Left ventricle myocardium inferior (tissue), 1 donor: ENCODE results near the gene FUT2. TPM values are rescaled to one million over a fixed set of nuclear protein-coding genes. Genes with fewer than 3 reads are reported as not detected.

Experiments
- DNase-seq: peaks from one replicate; pipeline ENCODE4 v3.0.0-alpha.2; 2020
- H3K27ac ChIP-seq: fragments of 200-600 bp; replicated peaks from 2 replicates; pipeline ENCODE4 v1.8.0; 2021
- H3K27me3 ChIP-seq: fragments of 200-600 bp; 2 replicates; pipeline ENCODE4 v1.8.0; 2021; ENCODE audit warnings: low read depth
- H3K36me3 ChIP-seq: fragments of 200-600 bp; 2 replicates; pipeline ENCODE4 v1.8.0; 2021
- H3K4me1 ChIP-seq: fragments of 200-600 bp; 2 replicates; pipeline ENCODE4 v1.8.0; 2021
- H3K4me3 ChIP-seq: fragments of 200-600 bp; 2 replicates; pipeline ENCODE4 v1.8.0; 2021; ENCODE audit warnings: mild to moderate bottlenecking, moderate library complexity
- H3K9me3 ChIP-seq: fragments of 200-600 bp; replicated peaks from 2 replicates; pipeline ENCODE4 v1.8.0; 2021
- intact Hi-C: fragments of 100-400 bp; cut with micrococcal nuclease; formaldehyde crosslinking; loops from one replicate; pipeline ENCODE4 v1.11.0; 2022
- total RNA-seq: library from RNA; stranded (reverse); fragmentation: NEBNext Ultra II Directional; extraction: Animal tissue kit (Norgen Biotek cat#: 25700); gene quantifications from one replicate; pipeline ENCODE4 v1.2.1, GENCODE V29; 2021
- TF ChIP-seq, protein P1 (sequence below): fragments of 200-600 bp; IDR thresholded peaks from 2 replicates; pipeline ENCODE4 v1.8.0; 2021; ENCODE audit warnings: antibody characterized with exemption, mild to moderate bottlenecking, borderline replicate concordance
- donor health status: DM: no; HTN: yes; CAD: no; lungs with severe emphysema.

The FUT2 gene
- total RNA-seq, 1 donor from 2014 or later: not detected

DNA sequence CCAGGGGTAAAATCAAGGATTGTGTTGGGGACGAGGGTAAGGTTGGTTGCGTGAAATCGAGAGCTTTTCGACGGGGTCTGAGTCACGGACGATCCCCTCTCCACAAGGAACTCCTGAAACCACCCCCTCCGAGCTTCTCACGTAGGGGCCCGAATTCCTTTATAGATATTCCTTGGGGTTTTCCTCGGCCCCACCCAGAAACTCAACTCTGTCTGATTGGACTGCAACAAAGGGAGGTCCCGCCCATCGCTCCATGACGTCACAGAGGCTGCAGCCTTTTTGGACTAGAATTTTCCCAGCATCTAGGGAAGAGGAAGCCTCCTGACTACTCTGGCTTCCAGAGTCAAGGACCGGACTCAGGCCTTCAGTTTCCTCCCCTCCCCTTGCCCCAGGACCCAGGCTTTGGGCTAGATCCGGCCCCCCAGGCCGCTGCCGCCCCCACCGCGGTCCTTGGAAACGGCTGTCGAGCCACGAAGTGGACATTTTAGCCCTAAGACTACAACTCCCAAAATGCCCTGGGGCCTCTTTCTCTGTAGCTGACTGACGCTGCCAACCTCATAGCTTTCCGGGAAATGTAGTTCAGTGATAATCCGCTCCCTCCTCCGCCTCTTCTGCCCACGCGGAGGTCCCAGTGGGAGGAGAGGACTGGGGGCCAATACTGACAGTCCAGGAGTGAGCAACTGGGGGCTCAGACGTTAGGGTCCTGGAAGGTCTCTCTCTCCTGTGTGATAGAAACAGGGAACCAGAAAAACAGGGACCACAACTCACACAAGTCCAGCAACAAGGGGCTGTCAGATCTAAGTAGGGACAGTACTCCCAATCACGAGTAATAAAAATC, 51.2 kb downstream of the FUT2 start, which contains the start of gene IZUMO1:
Gene IZUMO1, minus strand, starts transcription at position 172 of the 838 bp plus-strand sequence. CDS start 1,050 bp downstream, outside the sequence.
- no peaks in the 10 kb centered on the region for H3K9me3 ChIP-seq
- peak within 1 kb of the TSS; percentile 61 for H3K4me3 ChIP-seq
- H3K4me1 ChIP-seq: peaks cover 28% of the 10 kb centered on the region
- TF ChIP-seq, protein P1, sequence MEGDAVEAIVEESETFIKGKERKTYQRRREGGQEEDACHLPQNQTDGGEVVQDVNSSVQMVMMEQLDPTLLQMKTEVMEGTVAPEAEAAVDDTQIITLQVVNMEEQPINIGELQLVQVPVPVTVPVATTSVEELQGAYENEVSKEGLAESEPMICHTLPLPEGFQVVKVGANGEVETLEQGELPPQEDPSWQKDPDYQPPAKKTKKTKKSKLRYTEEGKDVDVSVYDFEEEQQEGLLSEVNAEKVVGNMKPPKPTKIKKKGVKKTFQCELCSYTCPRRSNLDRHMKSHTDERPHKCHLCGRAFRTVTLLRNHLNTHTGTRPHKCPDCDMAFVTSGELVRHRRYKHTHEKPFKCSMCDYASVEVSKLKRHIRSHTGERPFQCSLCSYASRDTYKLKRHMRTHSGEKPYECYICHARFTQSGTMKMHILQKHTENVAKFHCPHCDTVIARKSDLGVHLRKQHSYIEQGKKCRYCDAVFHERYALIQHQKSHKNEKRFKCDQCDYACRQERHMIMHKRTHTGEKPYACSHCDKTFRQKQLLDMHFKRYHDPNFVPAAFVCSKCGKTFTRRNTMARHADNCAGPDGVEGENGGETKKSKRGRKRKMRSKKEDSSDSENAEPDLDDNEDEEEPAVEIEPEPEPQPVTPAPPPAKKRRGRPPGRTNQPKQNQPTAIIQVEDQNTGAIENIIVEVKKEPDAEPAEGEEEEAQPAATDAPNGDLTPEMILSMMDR: no peak
- H3K27me3 ChIP-seq: peaks cover 27% of the 10 kb centered on the region
- peak within 1 kb of the TSS; percentile 90 for H3K27ac ChIP-seq
- peaks cover 8% of the 10 kb centered on the region for H3K36me3 ChIP-seq
- DNase-seq: peak; percentile 84
- intact Hi-C loops: loop anchor here (10.0 kb wide), 1 partner anchor 102 kb away; the partner anchor contains the start of gene CA11

DNA sequence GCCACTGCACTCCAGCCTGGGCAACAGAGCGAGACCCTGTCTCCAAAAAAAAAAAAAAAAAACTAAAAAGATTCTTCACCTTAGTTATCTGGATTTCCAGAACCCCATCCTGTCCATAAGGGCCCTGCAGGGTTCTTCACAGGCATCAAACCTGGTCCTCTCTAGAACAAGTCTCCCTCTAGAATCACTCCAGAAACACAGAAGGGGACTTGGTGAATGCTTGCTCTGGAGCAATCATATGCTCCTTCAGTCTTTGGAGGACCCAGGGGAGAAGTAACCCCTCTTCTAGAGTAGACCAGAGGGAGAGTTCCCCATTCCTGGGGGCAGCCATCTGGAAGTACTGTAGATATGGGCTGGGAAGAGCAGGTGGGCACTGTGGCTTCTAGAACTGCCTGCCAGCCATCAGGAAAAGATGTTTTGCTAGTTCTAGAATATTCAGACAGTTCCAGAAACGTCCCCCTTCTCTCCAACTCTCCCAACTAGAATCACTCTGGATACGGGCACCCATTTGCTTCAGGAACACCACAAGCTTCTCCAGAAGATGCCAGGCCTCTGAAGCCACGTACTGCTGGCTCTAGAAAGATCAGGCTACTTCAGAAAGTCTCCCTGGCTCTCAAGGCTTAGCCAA, 53.9 kb downstream of the FUT2 start:
- Histone ChIP-seq H3K27ac (no peak overlapping the region), H3K4me1 (peaks cover 45% of the 10 kb centered on the region), H3K9me3 (no peaks in the 10 kb centered on the region), H3K36me3 (peaks cover 8% of the 10 kb centered on the region), H3K4me3 (no peak overlapping the region), H3K27me3 (peaks cover 46% of the 10 kb centered on the region)
- intact Hi-C loops: loop anchor here (10.0 kb wide), 1 partner anchor 105 kb away; the partner anchor contains the start of gene CA11
- no peak for DNase-seq
- TF ChIP-seq, protein P1: no peak

DNA sequence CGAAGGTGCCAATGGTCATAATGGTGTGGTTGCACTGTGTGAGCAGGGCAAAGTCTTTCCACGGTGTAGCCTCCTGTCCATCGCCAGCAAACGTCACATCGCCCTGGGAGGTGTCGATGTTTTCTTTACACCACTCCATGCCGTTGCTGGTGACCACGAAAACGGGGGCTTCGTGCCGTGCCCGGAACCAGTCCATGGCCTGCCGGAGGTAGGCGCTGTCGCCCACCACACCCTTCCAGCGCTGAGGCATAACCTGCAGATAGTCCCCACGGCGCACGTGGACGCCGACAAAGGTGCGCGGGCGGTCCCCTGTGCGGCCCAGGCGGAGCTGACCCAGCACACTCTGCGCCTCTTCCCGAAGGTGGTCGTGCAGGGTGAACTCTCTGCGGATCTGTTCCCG, 54.6 kb downstream of the FUT2 start:
- Histone ChIP-seq H3K4me1 (peaks cover 48% of the 10 kb centered on the region), H3K4me3 (peak overlapping the region; percentile 64), H3K27me3 (peaks cover 46% of the 10 kb centered on the region), H3K9me3 (no peaks in the 10 kb centered on the region), H3K27ac (no peak overlapping the region), H3K36me3 (peaks cover 8% of the 10 kb centered on the region)
- DNase-seq: no peak
- intact Hi-C loops: no loop called here
- TF ChIP-seq, protein P1: no peak

DNA sequence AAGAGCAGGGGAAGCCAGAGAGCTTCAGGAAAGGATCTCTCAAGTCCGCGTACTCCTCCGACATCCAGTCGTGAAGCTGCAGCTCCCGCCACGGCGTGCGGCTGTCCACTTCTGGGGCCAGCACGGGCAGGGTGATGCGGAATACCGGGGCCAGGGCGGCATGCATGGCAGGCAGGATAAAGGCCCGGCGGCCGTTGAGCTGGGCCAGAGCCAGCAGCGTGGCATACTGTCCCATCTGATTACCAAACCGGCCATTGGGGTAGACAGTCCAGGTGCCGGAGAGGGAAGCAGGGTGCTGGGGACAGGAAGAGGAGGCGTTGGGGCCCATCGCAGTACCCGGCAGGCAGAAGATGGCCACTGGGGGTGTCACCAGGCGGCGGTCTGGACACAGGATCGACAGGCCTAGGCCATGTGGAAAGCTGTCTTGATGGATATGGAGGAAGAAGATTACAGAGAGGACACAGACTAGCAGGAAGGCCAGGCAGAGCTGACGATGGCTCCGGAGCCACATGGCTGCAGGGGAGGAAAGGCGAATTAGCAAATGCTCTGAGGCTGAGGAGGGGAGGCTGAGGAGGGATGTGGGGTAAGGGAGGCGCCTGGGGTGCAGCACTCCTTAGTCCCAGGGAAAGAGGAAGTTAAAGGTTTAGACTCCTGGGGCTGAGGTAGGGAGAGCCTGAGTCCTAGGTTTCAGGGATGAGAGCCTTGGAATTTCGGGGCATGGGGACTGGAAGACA, 55.2 kb downstream of the FUT2 start:
- intact Hi-C loops: no loop called here
- TF ChIP-seq, protein P1: no peak
- H3K27ac ChIP-seq: peak overlapping the region; percentile 86
- DNase-seq: no peak
- peak overlapping the region; percentile 64 for H3K4me3 ChIP-seq
- peaks cover 8% of the 10 kb centered on the region for H3K36me3 ChIP-seq
- peaks cover 53% of the 10 kb centered on the region for H3K4me1 ChIP-seq
- no peaks in the 10 kb centered on the region for H3K9me3 ChIP-seq
- H3K27me3 ChIP-seq: peaks cover 41% of the 10 kb centered on the region

DNA sequence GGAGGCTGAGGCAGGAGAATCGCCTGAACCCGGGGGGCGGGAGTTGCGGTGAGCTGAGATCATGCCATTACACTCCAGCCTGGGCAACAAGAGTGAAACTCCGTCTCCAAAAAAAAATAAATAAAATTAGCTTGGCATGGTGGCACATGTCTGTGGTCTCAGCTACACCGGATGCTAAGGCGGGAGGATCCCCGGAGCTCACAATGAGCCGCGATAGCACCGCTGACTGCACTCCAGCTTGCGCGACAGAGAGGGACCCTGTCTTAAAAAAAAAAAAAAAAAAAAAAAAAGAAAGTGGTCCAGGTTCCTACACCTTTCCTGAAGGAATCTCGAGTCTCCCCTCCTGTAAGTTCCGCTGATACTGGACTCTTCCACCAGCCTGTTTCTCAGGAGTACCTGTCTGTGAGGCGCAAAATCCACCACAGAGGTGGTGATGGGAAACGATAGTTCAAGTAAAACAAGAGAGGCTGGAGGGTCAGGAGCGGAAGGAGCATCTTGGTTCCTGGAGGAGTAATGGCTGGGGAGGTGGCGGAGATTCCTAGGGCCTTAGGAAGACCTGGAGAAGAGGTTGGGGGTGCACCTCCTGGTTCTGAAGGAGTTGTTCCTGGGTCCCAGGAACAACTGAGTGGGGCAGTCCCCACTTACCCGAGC, 56.2 kb downstream of the FUT2 start:
- no peak for DNase-seq
- Histone ChIP-seq H3K27me3 (peaks cover 35% of the 10 kb centered on the region), H3K36me3 (peaks cover 8% of the 10 kb centered on the region), H3K4me3 (peak overlapping the region; percentile 64), H3K4me1 (peaks cover 43% of the 10 kb centered on the region), H3K9me3 (no peaks in the 10 kb centered on the region), H3K27ac (peak overlapping the region; percentile 86)
- TF ChIP-seq, protein P1: no peak
- intact Hi-C loops: no loop called here
